HepG2 (cell line): ENCODE measurements around the gene RNU6-1. TPM values are rescaled to one million over a fixed set of nuclear protein-coding genes. Genes with fewer than 3 reads are reported as not detected.
A peak's percentile ranks its signal among the peaks of the same experiment; 100 is the strongest.

Experiments used
- ATF1 ChIP-seq: IDR thresholded peaks from 2 replicates; pipeline ENCODE4 v1.6.1; 2016; ENCODE audit warnings: mild to moderate bottlenecking, control low read depth
- ATF5 ChIP-seq: sonication (generic); formaldehyde crosslinking; IDR thresholded peaks from 2 replicates; pipeline ENCODE4 v1.4.0; 2020; ENCODE audit warnings: mild to moderate bottlenecking, low read depth, missing genetic modification reagents
- DBP ChIP-seq: sonication (generic); formaldehyde crosslinking; IDR thresholded peaks from 2 replicates; pipeline ENCODE4 v1.4.0; 2020; ENCODE audit warnings: missing genetic modification reagents; ENCODE audit errors: not compliant biosample characterization
- EZH2 ChIP-seq: conservative IDR thresholded peaks from 2 replicates; pipeline ENCODE4 v1.6.1; 2012; ENCODE audit warnings: mild to moderate bottlenecking, low read depth, low read length, moderate library complexity
- HNRNPH1 ChIP-seq: fragments of 200-400 bp; formaldehyde crosslinking; optimal IDR thresholded peaks from 2 replicates; pipeline ENCODE3; 2017; ENCODE audit warnings: mild to moderate bottlenecking, low read depth, low read length
- HOMEZ ChIP-seq: IDR thresholded peaks from 2 replicates; pipeline ENCODE4 v1.6.1; 2016; ENCODE audit warnings: low read depth
- JDP2 ChIP-seq: sonication (generic); formaldehyde crosslinking; IDR thresholded peaks from 2 replicates; pipeline ENCODE4 v1.8.1; 2022; ENCODE audit warnings: missing genetic modification reagents, borderline replicate concordance
- MAX ChIP-seq: IDR thresholded peaks from 2 replicates; pipeline ENCODE4 v1.6.1; 2012; ENCODE audit warnings: inconsistent platforms
- MYNN ChIP-seq: sonication (generic); formaldehyde crosslinking; IDR thresholded peaks from 2 replicates; pipeline ENCODE4 v1.4.0; 2020; ENCODE audit warnings: mild to moderate bottlenecking, low read depth, missing genetic modification reagents
- NFYB ChIP-seq: sonication (generic); formaldehyde crosslinking; IDR thresholded peaks from 2 replicates; pipeline ENCODE4 v1.4.0; 2020; ENCODE audit warnings: missing genetic modification reagents
- NONO ChIP-seq, 2 experiments: fragments of 450-650 bp in 1 of 2; sonication (generic) in 1 of 2; formaldehyde crosslinking in 1 of 2; IDR thresholded peaks in 1 of 2; conservative IDR thresholded peaks in 1 of 2; 2 replicates each; pipeline versions ENCODE4 v1.6.1 to v1.8.0; 2017 to 2022; ENCODE audit warnings: mild to moderate bottlenecking in 1 of 2, missing genetic modification reagents in 1 of 2, moderate library complexity in 1 of 2
- RFXANK ChIP-seq: IDR thresholded peaks from 2 replicates; pipeline ENCODE4 v1.6.1; 2016
- SOX13 ChIP-seq, 3 experiments: fragments of 450-650 bp in 1 of 3; sonication (generic) in 1 of 3; formaldehyde crosslinking in 1 of 3; IDR thresholded peaks in 2 of 3; conservative IDR thresholded peaks in 1 of 3; 2 replicates each; pipeline versions ENCODE4 v1.5.0 to v1.6.1; 2016 to 2020; ENCODE audit warnings: antibody characterized with exemption in 1 of 3, mild to moderate bottlenecking in 1 of 3, missing compliant biosample characterization in 1 of 3, missing genetic modification reagents in 1 of 3, moderate library complexity in 1 of 3
- SP4 ChIP-seq: sonication (generic); formaldehyde crosslinking; IDR thresholded peaks from 2 replicates; pipeline ENCODE4 v1.8.1; 2023; ENCODE audit warnings: mild to moderate bottlenecking, missing genetic modification reagents
- SUZ12 ChIP-seq: fragments of 150-350 bp; IDR thresholded peaks from 2 replicates; pipeline ENCODE4 v1.6.1; 2014; ENCODE audit warnings: low read depth, low read length
- THAP9 ChIP-seq: sonication (generic); formaldehyde crosslinking; IDR thresholded peaks from 2 replicates; pipeline ENCODE4; 2020; ENCODE audit warnings: missing genetic modification reagents, mild to moderate bottlenecking, borderline replicate concordance
- U2AF2 ChIP-seq: fragments of 200-400 bp; formaldehyde crosslinking; IDR thresholded peaks from 2 replicates; pipeline ENCODE4 v1.6.1; 2017; ENCODE audit warnings: low read depth, mild to moderate bottlenecking, low read length
- ZNF230 ChIP-seq: sonication (generic); formaldehyde crosslinking; IDR thresholded peaks from 2 replicates; pipeline ENCODE4 v1.4.0; 2020; ENCODE audit warnings: mild to moderate bottlenecking, missing genetic modification reagents
- ZNF432 ChIP-seq: sonication (generic); formaldehyde crosslinking; IDR thresholded peaks from 2 replicates; pipeline ENCODE4 v1.5.0; 2020; ENCODE audit warnings: missing genetic modification reagents, mild to moderate bottlenecking, borderline replicate concordance
- ZSCAN5A ChIP-seq: sonication (generic); formaldehyde crosslinking; IDR thresholded peaks from 2 replicates; pipeline ENCODE4 v1.8.0; 2022; ENCODE audit warnings: mild to moderate bottlenecking, missing genetic modification reagents, borderline replicate concordance
- ZZZ3 ChIP-seq: sonication (generic); formaldehyde crosslinking; IDR thresholded peaks from 2 replicates; pipeline ENCODE4 v1.4.0; 2020; ENCODE audit warnings: missing genetic modification reagents, mild to moderate bottlenecking, borderline replicate concordance
- polyA plus RNA-seq, 8 experiments: library from polyadenylated mRNA; depleted of rRNA in 3 of 8; stranded (reverse) in 7 of 8; unstranded in 1 of 8; fragments of >200 nt; fragmentation: Illumina TruSeq in 4 of 8; extraction: Trizol in 4 of 8; gene quantifications; 2 replicates each; pipeline versions ENCODE4 v1.2.1 to v1.2.3, GENCODE V29; 2011 to 2016; ENCODE audit warnings: low read depth in 4 of 8, missing spikeins in 1 of 8, mixed read lengths in 1 of 8; ENCODE audit not compliant: insufficient read depth in 1 of 8
- total RNA-seq, 5 experiments: library from RNA; depleted of rRNA; stranded (reverse); fragments of >200 nt; fragmentation: Illumina TruSeq; extraction: Trizol; gene quantifications; 2 replicates each; pipeline ENCODE4 v1.2.3, GENCODE V29; 2016; ENCODE audit warnings: low read depth in 1 of 5

Gene RNU6-1
- total and polyA plus RNA-seq, 2 of the 13 experiments (the other 11 are each of a cell fraction or from before 2014, with no cell fraction given): under 0.01 TPM; not detected in 1

- TF ChIP-seq NFYB (CRISPR knock-in tag): no peak
- TF ChIP-seq ATF5: no peak; the same call in 1 of the 2 replicates
- peak; percentile 71 for TF ChIP-seq MAX
- TF ChIP-seq ZNF432 (CRISPR knock-in tag): no peak
- TF ChIP-seq NONO (IDR thresholded peaks at IDR 0.05): no peak
- TF ChIP-seq NONO (CRISPR knock-in tag; conservative IDR thresholded peaks at IDR 0.05): no peak
- TF ChIP-seq SOX13 (IDR thresholded peaks at IDR 0.05): 0 out of 2 replicates have a peak, but pooled peaks have one; percentile 21
- peak in 1 of 2 experiments; percentile 93; a peak in 2 of 4 replicates for TF ChIP-seq SOX13 (CRISPR knock-in tag; conservative IDR thresholded peaks at IDR 0.05 in 1 of 2, IDR thresholded peaks at IDR 0.05 in 1 of 2)
- no peak for TF ChIP-seq SP4 (CRISPR knock-in tag)
- no peak for TF ChIP-seq RFXANK (CRISPR knock-in tag)
- TF ChIP-seq ZZZ3 (CRISPR knock-in tag): no peak; the same call in 1 of the 2 replicates
- no peak for TF ChIP-seq MYNN (CRISPR knock-in tag)
- TF ChIP-seq HNRNPH1: no peak
- peak; percentile 72; the same call in 1 of the 2 replicates for TF ChIP-seq HOMEZ (CRISPR knock-in tag)
- no peak for TF ChIP-seq DBP
- TF ChIP-seq SUZ12: no peak
- no peak for TF ChIP-seq ZNF230 (CRISPR knock-in tag)
- no peak for TF ChIP-seq ATF1
- TF ChIP-seq ZSCAN5A: no peak
- TF ChIP-seq THAP9 (CRISPR knock-in tag): no peak
- TF ChIP-seq EZH2: no peak
- no peak for TF ChIP-seq JDP2 (CRISPR knock-in tag)
- TF ChIP-seq U2AF2: no peak
Measured at GRCh38 chr15:67843571-67844387, 3.9 kb upstream of the RNU6-1 start (continued).
